HepG2 (cell line): ENCODE measurements around the gene KHK. TPM values are rescaled to one million over a fixed set of nuclear protein-coding genes. Genes with fewer than 3 reads are reported as not detected.

ENCODE experiments used
- AKAP8 ChIP-seq: sonication (generic); formaldehyde crosslinking; IDR thresholded peaks from 2 replicates; pipeline ENCODE4 v1.5.1; 2020; ENCODE audit warnings: mild to moderate bottlenecking, missing genetic modification reagents
- BORCS8-MEF2B ChIP-seq: sonication (generic); formaldehyde crosslinking; IDR thresholded peaks from 2 replicates; pipeline ENCODE4 v1.8.0; 2022; ENCODE audit warnings: mild to moderate bottlenecking, missing genetic modification reagents
- ESRRA ChIP-seq: sonication (generic); formaldehyde crosslinking; IDR thresholded peaks from 2 replicates; pipeline ENCODE4 v1.5.1; 2020; ENCODE audit warnings: mild to moderate bottlenecking, low read depth, missing genetic modification reagents
- MLLT10 ChIP-seq: sonication (generic); formaldehyde crosslinking; IDR thresholded peaks from 2 replicates; pipeline ENCODE4 v1.4.0; 2020; ENCODE audit warnings: missing genetic modification reagents
- MXD4 ChIP-seq: IDR thresholded peaks from 2 replicates; pipeline ENCODE4 v1.6.1; 2016; ENCODE audit warnings: mild to moderate bottlenecking, missing biosample characterization, missing genetic modification reagents
- RFX5 ChIP-seq: IDR thresholded peaks from 2 replicates; pipeline ENCODE4 v1.6.1; 2011; ENCODE audit warnings: low read depth, low read length, improper control_type of control experiment
- SIX4 ChIP-seq: sonication (generic); formaldehyde crosslinking; IDR thresholded peaks from 2 replicates; pipeline ENCODE4 v1.4.0; 2020; ENCODE audit warnings: missing genetic modification reagents
- SOX13 ChIP-seq, 3 experiments: fragments of 450-650 bp in 1 of 3; sonication (generic) in 1 of 3; formaldehyde crosslinking in 1 of 3; IDR thresholded peaks in 2 of 3; conservative IDR thresholded peaks in 1 of 3; 2 replicates each; pipeline versions ENCODE4 v1.5.0 to v1.6.1; 2016 to 2020; ENCODE audit warnings: antibody characterized with exemption in 1 of 3, mild to moderate bottlenecking in 1 of 3, missing compliant biosample characterization in 1 of 3, missing genetic modification reagents in 1 of 3, moderate library complexity in 1 of 3
- SP140L ChIP-seq: sonication (generic); formaldehyde crosslinking; IDR thresholded peaks from 2 replicates; pipeline ENCODE4 v1.4.0; 2020; ENCODE audit warnings: missing genetic modification reagents, borderline replicate concordance
- YY1 ChIP-seq: IDR thresholded peaks from 2 replicates; pipeline ENCODE4 v1.6.1; 2011; ENCODE audit warnings: low read length, low read depth, moderate library complexity, mild to moderate bottlenecking; ENCODE audit not compliant: insufficient read depth, insufficient replicate concordance
- ZBTB33 ChIP-seq: sonication (generic); formaldehyde crosslinking; IDR thresholded peaks from 2 replicates; pipeline ENCODE4 v1.4.0; 2020; ENCODE audit warnings: missing genetic modification reagents
- ZBTB42 ChIP-seq: sonication (generic); formaldehyde crosslinking; IDR thresholded peaks from 2 replicates; pipeline ENCODE4 v1.5.0; 2020; ENCODE audit warnings: mild to moderate bottlenecking, missing genetic modification reagents
- ZNF251 ChIP-seq: sonication (generic); formaldehyde crosslinking; IDR thresholded peaks from 2 replicates; pipeline ENCODE4 v1.9.0; 2021; ENCODE audit warnings: mild to moderate bottlenecking, missing genetic modification reagents
- ZNF256 ChIP-seq: sonication (generic); formaldehyde crosslinking; conservative IDR thresholded peaks from 2 replicates; pipeline ENCODE4 v1.4.0; 2020; ENCODE audit warnings: missing genetic modification reagents
- ZNF563 ChIP-seq: sonication (generic); formaldehyde crosslinking; IDR thresholded peaks from 2 replicates; pipeline ENCODE4 v1.8.0; 2022; ENCODE audit warnings: mild to moderate bottlenecking, moderate library complexity, missing genetic modification reagents
- ZNF7 ChIP-seq: IDR thresholded peaks from 2 replicates; pipeline ENCODE4 v1.6.1; 2016; ENCODE audit warnings: missing biosample characterization, missing genetic modification reagents
- ZNF777 ChIP-seq: sonication (generic); formaldehyde crosslinking; IDR thresholded peaks from 2 replicates; pipeline ENCODE4 v1.4.0; 2020; ENCODE audit warnings: missing genetic modification reagents
- ZNF784 ChIP-seq: sonication (generic); formaldehyde crosslinking; IDR thresholded peaks from 2 replicates; pipeline ENCODE4 v1.5.1; 2020; ENCODE audit warnings: missing genetic modification reagents, mild to moderate bottlenecking, borderline replicate concordance
- ZNF790 ChIP-seq: sonication (generic); formaldehyde crosslinking; IDR thresholded peaks from 2 replicates; pipeline ENCODE4 v1.8.0; 2022; ENCODE audit warnings: missing genetic modification reagents, mild to moderate bottlenecking, borderline replicate concordance
- ZSCAN25 ChIP-seq: sonication (generic); formaldehyde crosslinking; IDR thresholded peaks from 2 replicates; pipeline ENCODE4 v1.8.0; 2022; ENCODE audit warnings: mild to moderate bottlenecking, missing genetic modification reagents
- ZUFSP ChIP-seq: sonication (generic); formaldehyde crosslinking; IDR thresholded peaks from 2 replicates; pipeline ENCODE4 v1.9.0; 2021; ENCODE audit warnings: missing genetic modification reagents, mild to moderate bottlenecking, borderline replicate concordance
- ZXDC ChIP-seq: sonication (generic); formaldehyde crosslinking; IDR thresholded peaks from 2 replicates; pipeline ENCODE4 v1.5.0; 2020; ENCODE audit warnings: mild to moderate bottlenecking, missing genetic modification reagents
- polyA plus RNA-seq, 8 experiments: library from polyadenylated mRNA; depleted of rRNA in 3 of 8; stranded (reverse) in 7 of 8; unstranded in 1 of 8; fragments of >200 nt; fragmentation: Illumina TruSeq in 4 of 8; extraction: Trizol in 4 of 8; gene quantifications; 2 replicates each; pipeline versions ENCODE4 v1.2.1 to v1.2.3, GENCODE V29; 2011 to 2016; ENCODE audit warnings: low read depth in 4 of 8, missing spikeins in 1 of 8, mixed read lengths in 1 of 8; ENCODE audit not compliant: insufficient read depth in 1 of 8
- total RNA-seq, 5 experiments: library from RNA; depleted of rRNA; stranded (reverse); fragments of >200 nt; fragmentation: Illumina TruSeq; extraction: Trizol; gene quantifications; 2 replicates each; pipeline ENCODE4 v1.2.3, GENCODE V29; 2016; ENCODE audit warnings: low read depth in 1 of 5

Gene KHK
- total and polyA plus RNA-seq, 2 of the 13 experiments (the other 11 are each of a cell fraction or from before 2014, with no cell fraction given) = 40.9 to 99.2 TPM

GRCh38 chr2:27050281-27050995 is 36.1 kb upstream of the KHK start (continued):
- TF ChIP-seq ZSCAN25 (CRISPR knock-in tag) (peak; percentile 65), ZBTB42 (CRISPR knock-in tag) (no peak), ZBTB33 (CRISPR knock-in tag) (peak; percentile 75; the same call in 1 of the 2 replicates), RFX5 (no peak), SP140L (0 out of 2 replicates have a peak, but pooled peaks have one; percentile 65), YY1 (peak; percentile 69), ZNF790 (no peak; the same call in 1 of the 2 replicates), MLLT10 (CRISPR knock-in tag) (no peak), MXD4 (CRISPR knock-in tag) (0 out of 2 replicates have a peak, but pooled peaks have one; percentile 49), ESRRA (CRISPR knock-in tag) (peak; percentile 63; the same call in 1 of the 2 replicates), ZNF563 (CRISPR knock-in tag) (peak; percentile 85; the same call in 1 of the 2 replicates), BORCS8-MEF2B (CRISPR knock-in tag) (peak; percentile 93; the same call in 1 of the 2 replicates), ZNF777 (CRISPR knock-in tag) (peak; percentile 87), AKAP8 (CRISPR knock-in tag) (0 out of 2 replicates have a peak, but pooled peaks have one; percentile 55), ZXDC (CRISPR knock-in tag) (peak; percentile 94), SIX4 (CRISPR knock-in tag) (peak; percentile 69; the same call in 1 of the 2 replicates), ZNF784 (CRISPR knock-in tag) (peak; percentile 97), ZNF7 (CRISPR knock-in tag) (0 out of 2 replicates have a peak, but pooled peaks have one; percentile 17), ZNF256 (CRISPR knock-in tag) (peak; percentile 57; the same call in 1 of the 2 replicates), ZNF251 (peak; percentile 91), ZUFSP (CRISPR knock-in tag) (0 out of 2 replicates have a peak, but pooled peaks have one; percentile 42), SOX13 (IDR thresholded peaks at IDR 0.05) (peak; percentile 60; the same call in 1 of the 2 replicates), SOX13 (CRISPR knock-in tag; conservative IDR thresholded peaks at IDR 0.05 in 1 of 2, IDR thresholded peaks at IDR 0.05 in 1 of 2) (peak; percentile 53 to 98)
